Loucy (cell line): ENCODE results near the gene MAP7.

Experiments
- H2AFZ ChIP-seq: fragments of 200-600 bp; sonication (generic); 2 replicates; pipeline ENCODE4 v1.6.0; 2016; ENCODE audit warnings: antibody characterized with exemption, mild to moderate bottlenecking, low read length, moderate library complexity
- H3F3A ChIP-seq: fragments of 200-600 bp; 2 replicates; pipeline ENCODE4 v1.6.0; 2016; ENCODE audit warnings: antibody characterized with exemption, low read depth, mild to moderate bottlenecking
- H3K27me3 ChIP-seq: fragments of 200-600 bp; sonication (generic); 2 replicates; pipeline ENCODE4 v1.6.1; 2014; ENCODE audit warnings: low read length, mild to moderate bottlenecking; ENCODE audit not compliant: insufficient read depth, poor library complexity, severe bottlenecking
- H3K36me3 ChIP-seq: fragments of 200-600 bp; sonication (generic); 2 replicates; pipeline ENCODE4 v1.6.1; 2016; ENCODE audit warnings: low read length; ENCODE audit not compliant: insufficient read depth
- H3K4me1 ChIP-seq: fragments of 200-600 bp; sonication (generic); 2 replicates; pipeline ENCODE4 v1.5.1; 2014; ENCODE audit warnings: low read length, mild to moderate bottlenecking; ENCODE audit not compliant: insufficient read depth, poor library complexity, severe bottlenecking
- H3K4me2 ChIP-seq: fragments of 200-600 bp; sonication (generic); 2 replicates; pipeline ENCODE4 v1.6.0; 2014; ENCODE audit warnings: antibody characterized with exemption, low read length, low read depth, mild to moderate bottlenecking; ENCODE audit not compliant: poor library complexity, severe bottlenecking
- H3K4me3 ChIP-seq: fragments of 200-600 bp; sonication (generic); 2 replicates; pipeline ENCODE4 v1.5.1; 2014; ENCODE audit warnings: low read length, mild to moderate bottlenecking, mixed read lengths; ENCODE audit not compliant: poor library complexity, severe bottlenecking
- H3K79me2 ChIP-seq: fragments of 200-600 bp; sonication (generic); 2 replicates; pipeline ENCODE4 v1.6.1; 2014; ENCODE audit warnings: low read length; ENCODE audit not compliant: insufficient read depth
- H3K9ac ChIP-seq: fragments of 200-600 bp; sonication (generic); 2 replicates; pipeline ENCODE4 v1.6.0; 2014; ENCODE audit warnings: mild to moderate bottlenecking, low read depth, low read length, moderate library complexity; ENCODE audit not compliant: poor library complexity, severe bottlenecking
- H3K9me2 ChIP-seq: fragments of 200-600 bp; sonication (generic); replicated peaks from 2 replicates; pipeline ENCODE4 v1.6.1; 2016; ENCODE audit warnings: low read depth, low read length, mixed read lengths
- H3K9me3 ChIP-seq: fragments of 200-600 bp; sonication (generic); 2 replicates; pipeline ENCODE4 v1.6.1; 2014; ENCODE audit warnings: mild to moderate bottlenecking, antibody characterized with exemption, low read length, low read depth; ENCODE audit not compliant: insufficient read depth
- H4K20me1 ChIP-seq: fragments of 200-600 bp; sonication (generic); 2 replicates; pipeline ENCODE4 v1.6.0; 2014; ENCODE audit warnings: antibody characterized with exemption, low read length, mild to moderate bottlenecking; ENCODE audit not compliant: insufficient read depth, poor library complexity, severe bottlenecking
- CTCF ChIP-seq: fragments of 200-600 bp; sonication (generic); conservative IDR thresholded peaks from 2 replicates; pipeline ENCODE4 v1.5.1; 2014; ENCODE audit warnings: mild to moderate bottlenecking, antibody characterized with exemption, low read length
- EZH2phosphoT487 ChIP-seq: fragments of 200-600 bp; IDR thresholded peaks from 2 replicates; pipeline ENCODE4 v1.6.1; 2018; ENCODE audit warnings: antibody characterized with exemption, mild to moderate bottlenecking, moderate library complexity, borderline replicate concordance

Gene MAP7

GRCh38 chr6:136464148-136464547, 86.1 kb downstream of the MAP7 start:
- Histone ChIP-seq H3K4me1 (no peaks in the 10 kb centered on the region), H3K36me3 (no peaks in the 10 kb centered on the region), H3K27me3 (no peaks in the 10 kb centered on the region), H3K4me2 (no peak overlapping the region), H3K79me2 (no peaks in the 10 kb centered on the region), H3K9ac (no peak overlapping the region), H3K9me3 (no peaks in the 10 kb centered on the region), H2AFZ (no peak overlapping the region), H3K9me2 (no peaks in the 10 kb centered on the region), H4K20me1 (no peaks in the 10 kb centered on the region), H3K4me3 (no peak overlapping the region), H3F3A (no peaks in the 10 kb centered on the region)
- TF ChIP-seq CTCF: no peak
- no peak for TF ChIP-seq EZH2phosphoT487

GRCh38 chr6:136463743-136464142, 86.5 kb downstream of the MAP7 start:
- no peaks in the 10 kb centered on the region for H3K9me2 ChIP-seq
- no peaks in the 10 kb centered on the region for H3K79me2 ChIP-seq
- no peak overlapping the region for H2AFZ ChIP-seq
- no peaks in the 10 kb centered on the region for H4K20me1 ChIP-seq
- no peak overlapping the region for H3K4me3 ChIP-seq
- H3K4me1 ChIP-seq: no peaks in the 10 kb centered on the region
- H3K9ac ChIP-seq: no peak overlapping the region
- no peaks in the 10 kb centered on the region for H3F3A ChIP-seq
- no peaks in the 10 kb centered on the region for H3K9me3 ChIP-seq
- no peaks in the 10 kb centered on the region for H3K27me3 ChIP-seq
- no peak overlapping the region for H3K4me2 ChIP-seq
- H3K36me3 ChIP-seq: no peaks in the 10 kb centered on the region
- TF ChIP-seq CTCF: no peak
- TF ChIP-seq EZH2phosphoT487: no peak

- no peak overlapping the region for H2AFZ ChIP-seq
- no peaks in the 10 kb centered on the region for H3K79me2 ChIP-seq
- H3F3A ChIP-seq: no peaks in the 10 kb centered on the region
- no peaks in the 10 kb centered on the region for H3K9me3 ChIP-seq
- no peaks in the 10 kb centered on the region for H4K20me1 ChIP-seq
- no peak overlapping the region for H3K4me2 ChIP-seq
- no peaks in the 10 kb centered on the region for H3K9me2 ChIP-seq
- no peaks in the 10 kb centered on the region for H3K36me3 ChIP-seq
- no peaks in the 10 kb centered on the region for H3K4me1 ChIP-seq
- H3K4me3 ChIP-seq: no peak overlapping the region
- no peaks in the 10 kb centered on the region for H3K27me3 ChIP-seq
- no peak overlapping the region for H3K9ac ChIP-seq
- TF ChIP-seq CTCF (no peak), EZH2phosphoT487 (no peak)
These were observed 103.5 kb downstream of the MAP7 start for GRCh38 chr6:136446579-136447187.
